ENCODE data around the gene DNAJC3.
"Not testable (repeated sequence)": the region's sequence is repeated elsewhere in the genome, so short reads cannot be mapped to it uniquely, and the experiment has no call there.

The DNAJC3 gene

DNA sequence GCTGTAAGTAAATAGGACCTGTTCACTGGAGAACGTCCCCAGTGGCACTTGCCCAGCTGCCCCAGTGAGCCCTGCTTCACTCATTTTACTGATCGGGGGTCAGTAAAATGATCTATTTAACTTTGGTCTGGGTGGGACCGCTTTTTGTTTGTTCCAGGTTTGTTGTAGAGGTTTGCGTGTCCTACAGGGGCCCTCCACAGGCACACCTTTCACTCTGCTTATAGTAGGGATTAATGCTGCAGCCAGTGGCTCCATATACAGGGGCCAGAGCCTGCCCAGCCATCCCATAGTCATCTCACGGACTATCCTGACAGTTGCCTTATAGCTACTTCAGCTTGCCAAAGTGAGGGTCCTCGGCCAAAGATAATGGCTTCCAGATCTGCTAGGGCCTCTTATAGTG is 104.1 kb downstream of the DNAJC3 start:
- DNase-seq: no peak

DNA sequence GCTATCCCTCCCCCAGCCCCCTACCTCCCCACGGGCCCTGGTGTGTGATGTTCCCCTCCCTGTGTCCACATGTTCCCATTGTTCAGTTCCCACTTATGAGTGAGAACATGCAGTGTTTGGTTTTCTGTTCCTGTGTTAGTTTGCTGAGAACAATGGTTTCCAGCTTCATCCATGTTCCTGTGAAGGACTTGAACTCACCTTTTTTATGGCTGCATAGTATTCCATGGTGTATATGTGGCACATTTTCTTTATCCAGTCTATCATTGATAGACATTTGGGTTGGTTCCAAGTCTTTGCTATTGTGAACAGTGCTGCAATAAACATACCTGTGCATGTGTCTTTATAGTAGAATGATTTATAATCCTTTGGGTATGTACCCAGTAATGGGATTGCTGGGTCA is 105.0 kb downstream of the DNAJC3 start:
- DNase-seq: not testable (repeated sequence)

DNA sequence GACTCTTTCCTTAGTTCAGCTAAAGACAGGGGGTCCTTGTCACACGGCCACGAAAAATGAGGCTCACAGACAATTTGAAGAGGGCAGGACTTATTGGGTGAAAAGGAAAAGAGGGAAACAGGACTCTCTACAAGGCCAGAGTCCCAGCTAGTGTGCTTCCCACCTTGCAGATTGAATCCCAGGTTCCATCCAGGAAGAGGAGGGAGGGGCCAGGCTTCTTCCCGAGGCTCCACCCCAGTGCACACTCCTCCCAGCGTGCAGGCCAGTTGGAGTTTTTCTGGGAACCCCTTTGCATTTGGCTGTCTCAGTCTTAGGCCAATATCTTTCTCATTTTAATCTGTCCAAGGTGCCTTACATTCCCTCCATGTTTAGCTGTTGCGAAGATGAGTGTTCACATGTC is 106.8 kb downstream of the DNAJC3 start:
- no peak for DNase-seq

DNA sequence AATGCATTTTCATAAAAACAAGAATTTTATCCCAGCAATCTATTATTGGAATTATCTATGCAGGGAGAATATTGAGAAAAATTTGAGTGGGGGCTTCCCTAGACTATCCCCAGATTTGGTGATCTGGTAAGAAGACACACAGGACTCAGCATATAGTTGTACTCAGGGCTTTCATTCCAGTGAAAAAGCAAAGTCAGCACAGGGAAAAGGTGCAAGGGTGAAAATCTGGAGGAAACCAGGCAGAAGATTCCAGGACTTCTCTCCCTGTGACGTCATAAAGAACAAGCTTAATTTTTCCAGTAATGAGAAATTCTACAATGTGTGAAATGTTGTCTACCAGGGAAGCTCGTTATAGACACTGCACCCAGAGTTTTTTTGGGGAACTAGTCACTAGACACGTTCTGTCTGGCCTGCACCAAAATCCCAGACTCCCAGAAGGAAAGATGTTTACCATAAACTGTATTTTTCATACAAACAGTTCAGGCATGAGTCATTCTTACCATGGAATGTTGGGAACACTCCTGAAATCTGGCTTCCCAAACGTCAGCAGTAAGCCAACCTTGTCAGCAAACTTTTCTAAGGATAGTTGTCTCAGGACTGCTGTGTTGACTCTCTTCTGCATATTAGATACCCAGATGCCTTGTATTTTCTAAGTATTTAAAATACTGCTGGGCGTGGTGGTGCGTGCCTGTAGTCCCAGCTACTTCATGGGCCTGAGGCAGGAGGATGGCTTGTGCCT is 107.4 kb downstream of the DNAJC3 start:
- no peak for DNase-seq

DNA sequence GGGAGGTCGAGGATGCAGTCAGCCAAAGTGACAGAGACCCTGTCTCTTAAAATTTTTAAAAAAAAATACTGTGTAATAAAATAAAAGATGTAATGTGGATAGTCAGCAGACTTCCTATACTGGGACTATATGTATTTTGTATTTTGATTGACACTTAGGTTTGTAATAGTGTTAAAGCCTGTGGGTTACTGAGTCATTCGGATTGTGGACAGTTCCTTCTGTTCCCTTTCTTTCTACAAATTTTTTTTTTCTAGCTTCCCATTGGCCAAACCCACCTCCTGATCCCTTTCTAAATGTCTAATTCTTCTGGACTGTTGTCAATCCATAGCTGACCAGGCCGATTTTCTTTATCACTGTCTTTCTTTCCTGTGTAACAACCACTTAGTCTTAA is 108.0 kb downstream of the DNAJC3 start:
- no peak for DNase-seq

DNA sequence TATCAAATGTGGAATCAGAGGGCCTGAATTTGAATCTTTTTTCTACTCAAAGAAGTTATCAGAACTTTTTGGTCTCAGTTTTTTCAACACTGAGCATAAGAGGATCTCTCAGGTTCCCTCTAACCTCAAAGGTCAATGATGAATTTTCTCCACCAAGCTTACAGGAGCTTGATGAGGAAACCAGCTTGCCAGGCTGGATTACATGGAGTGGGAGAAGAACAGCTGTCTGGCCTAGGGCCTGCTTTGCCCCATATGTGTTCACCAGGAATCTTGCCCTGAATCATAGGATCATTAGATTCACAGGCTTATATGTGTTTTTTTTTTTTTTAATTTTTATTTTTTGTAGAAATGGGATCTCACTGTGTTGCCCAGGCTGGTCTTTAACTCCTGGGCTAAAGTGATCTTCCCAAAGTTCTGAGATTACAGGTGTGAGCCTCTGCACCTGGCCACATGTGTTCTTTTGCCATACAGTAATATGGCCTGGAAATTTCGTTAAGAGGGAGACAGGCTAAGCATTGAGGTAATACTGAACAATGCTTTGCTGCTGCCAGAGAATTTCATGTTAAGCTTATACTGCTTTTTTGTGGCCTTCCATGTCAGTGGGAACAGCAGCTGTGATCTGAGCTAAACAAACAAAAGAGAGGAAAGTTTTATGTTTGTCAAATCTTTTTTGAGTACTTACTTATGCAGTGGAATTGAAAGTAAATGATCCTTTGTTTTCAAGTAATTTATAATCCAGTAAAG is 110.6 kb downstream of the DNAJC3 start:
- no peak for DNase-seq

DNA sequence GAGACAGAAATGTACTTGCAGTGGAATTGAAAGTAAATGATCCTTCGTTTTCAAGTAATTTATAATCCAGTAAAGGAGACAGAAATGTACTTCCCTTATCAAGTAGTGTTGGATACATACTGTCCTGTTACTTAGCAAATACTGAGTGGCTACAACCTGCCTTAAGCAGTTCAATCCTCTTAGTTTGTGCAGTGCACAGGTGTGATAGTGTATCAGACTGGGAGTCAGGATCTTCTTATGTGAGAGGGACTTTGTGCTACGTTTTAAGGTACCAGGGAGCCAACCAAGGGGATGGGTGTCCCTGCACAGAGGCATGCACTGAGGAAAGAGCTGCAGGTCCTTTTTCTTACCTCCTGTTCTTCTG is 111.1 kb downstream of the DNAJC3 start:
- no peak for DNase-seq

DNA sequence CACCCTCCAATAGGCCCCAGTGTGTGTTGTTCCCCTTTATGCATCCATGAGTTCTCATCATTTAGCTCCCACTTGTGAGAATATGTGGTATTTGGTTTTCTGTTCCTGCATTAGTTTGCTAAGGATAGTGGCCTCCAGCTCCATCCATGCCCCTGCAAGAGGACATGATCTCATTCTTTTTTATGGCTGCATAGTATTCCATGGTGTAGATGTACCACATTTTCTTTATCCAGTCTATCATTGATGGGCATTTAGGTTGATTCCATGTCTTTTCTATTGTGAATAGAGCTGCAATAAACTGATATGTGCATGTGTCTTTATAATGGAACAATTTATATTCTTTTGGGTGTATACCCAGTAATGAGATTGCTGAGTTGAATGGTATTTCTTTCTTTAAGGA is 112.4 kb downstream of the DNAJC3 start:
- DNase-seq: not testable (repeated sequence)

DNA sequence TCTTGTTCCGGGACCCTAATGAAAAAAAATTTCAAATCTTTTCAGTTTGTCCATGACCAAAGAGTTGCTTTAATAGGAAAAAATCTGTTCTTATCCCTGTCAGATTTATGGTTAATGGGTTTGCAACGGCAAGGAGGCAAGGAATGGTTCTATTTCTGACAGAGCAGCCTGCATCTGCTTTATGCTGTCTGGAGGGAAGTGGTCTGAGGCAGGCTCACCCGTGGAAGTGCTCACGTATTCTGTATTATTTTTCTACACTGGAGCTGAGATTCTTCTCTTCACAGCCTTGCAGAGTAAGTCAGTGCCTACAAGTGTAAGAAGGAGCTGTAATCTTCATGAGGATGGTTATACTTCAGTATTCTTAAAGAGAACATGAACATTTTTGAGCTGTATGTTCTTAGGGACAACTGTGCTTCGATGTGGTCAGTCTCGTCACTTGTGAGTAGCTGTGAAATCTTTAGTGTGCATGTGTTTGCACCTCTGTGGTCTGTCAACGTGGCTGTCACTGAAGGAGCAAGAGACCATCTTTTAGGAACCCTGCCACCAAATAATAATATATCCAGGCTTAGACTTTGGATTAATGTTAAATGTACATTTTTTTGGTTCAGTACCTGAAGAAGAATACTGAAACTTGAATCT is 114.3 kb downstream of the DNAJC3 start:
- no peak for DNase-seq

DNA sequence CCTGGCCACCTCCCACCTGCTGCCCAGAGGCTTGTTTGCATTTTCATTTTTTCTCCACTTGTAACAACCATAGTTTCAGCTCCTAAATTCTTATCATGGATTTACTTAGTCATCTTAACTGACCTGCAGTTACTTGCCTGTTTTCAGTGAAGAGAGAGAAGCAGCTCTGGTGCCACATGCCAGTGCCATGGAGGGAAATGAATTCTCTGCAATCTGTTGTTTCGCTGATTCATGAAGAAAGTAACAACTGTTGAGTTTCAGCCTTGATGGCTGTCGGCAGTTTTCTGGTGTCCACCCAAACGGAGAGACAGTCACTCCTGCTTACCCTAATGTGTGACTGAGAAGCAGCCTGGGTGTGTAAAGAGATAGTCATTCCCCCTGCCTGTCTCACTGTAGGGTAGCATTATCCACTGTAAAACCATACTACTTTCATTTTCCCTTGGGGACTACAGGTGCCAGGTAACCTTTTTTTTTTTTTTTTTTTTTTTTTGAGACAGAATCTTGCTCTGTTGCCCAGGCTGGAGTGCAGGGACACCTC is 116.1 kb downstream of the DNAJC3 start:
- DNase-seq: no peak

DNA sequence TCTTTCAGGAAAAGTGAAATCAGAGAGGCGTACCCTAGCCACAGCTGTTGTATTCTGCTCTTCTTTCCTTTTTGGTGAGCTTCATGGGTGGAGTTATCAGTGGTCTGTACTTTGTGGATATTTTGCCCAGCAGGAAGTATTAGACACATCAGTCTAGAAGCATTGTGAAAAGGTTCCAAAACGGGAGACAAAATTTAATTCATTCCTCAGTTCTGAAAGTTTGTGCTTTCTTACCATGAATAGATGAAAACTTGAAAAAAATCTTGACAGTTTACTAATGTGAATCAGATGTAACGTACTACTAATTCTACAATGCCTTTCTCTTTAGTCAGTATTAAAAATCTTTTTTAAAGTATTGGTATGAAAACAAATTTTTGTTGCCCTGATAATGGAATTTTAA is 116.8 kb downstream of the DNAJC3 start:
- DNase-seq: no peak

DNA sequence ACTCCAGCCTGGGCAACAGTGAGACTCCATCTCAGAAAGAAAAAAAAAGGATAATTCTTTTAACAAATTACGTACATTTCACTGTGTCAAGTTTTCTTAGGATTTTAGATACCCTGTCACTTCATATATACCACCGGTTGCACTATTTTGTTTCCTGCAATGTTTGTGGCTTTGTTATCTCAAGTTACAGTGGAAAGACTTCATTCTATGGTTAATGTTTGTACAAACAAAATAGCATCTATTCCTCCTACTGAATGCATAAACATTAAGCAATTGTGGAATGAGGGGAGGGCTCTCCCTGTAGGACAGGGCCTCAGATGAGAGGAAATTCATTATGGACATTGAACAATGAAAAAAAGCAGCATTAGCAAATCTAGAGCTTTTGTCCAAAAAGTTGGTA is 120.1 kb downstream of the DNAJC3 start:
- DNase-seq: no peak

DNA sequence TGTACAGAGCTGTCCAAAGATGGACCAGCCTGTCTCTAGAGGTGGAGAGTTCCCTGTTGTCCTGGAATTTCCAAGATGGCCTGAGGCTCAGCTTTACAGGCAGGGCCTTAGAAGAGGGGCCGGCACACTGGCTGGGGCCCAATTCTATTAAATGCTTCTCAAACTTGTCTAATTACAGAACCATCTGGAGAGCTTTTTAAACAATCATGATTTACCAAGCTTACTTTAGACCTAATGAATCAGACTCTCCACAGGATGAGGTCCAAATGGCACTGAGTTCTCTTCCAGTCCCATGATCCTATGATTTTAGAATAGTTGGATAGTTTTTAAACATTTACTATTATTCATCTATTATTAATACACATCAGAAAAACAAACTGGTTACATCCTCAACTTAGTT is 123.5 kb downstream of the DNAJC3 start:
- DNase-seq: no peak

DNA sequence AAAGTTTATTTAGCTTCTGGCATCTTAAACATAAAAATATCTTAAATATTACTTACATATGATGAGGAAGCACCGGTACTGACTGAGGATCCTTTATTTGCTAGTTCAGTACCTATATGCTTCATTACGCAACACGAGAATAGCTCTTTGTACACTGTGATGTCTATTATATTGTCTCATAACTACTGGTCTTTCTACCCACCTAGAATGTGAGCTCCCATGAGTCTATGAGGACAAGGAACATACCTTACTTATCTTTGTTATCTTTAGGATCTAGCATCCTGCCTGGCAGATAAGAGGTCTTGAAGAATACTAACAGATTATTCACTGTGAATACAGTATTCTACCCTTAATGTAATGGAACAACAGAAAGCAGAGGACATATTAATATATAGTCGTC is 124.9 kb downstream of the DNAJC3 start:
- no peak for DNase-seq

DNA sequence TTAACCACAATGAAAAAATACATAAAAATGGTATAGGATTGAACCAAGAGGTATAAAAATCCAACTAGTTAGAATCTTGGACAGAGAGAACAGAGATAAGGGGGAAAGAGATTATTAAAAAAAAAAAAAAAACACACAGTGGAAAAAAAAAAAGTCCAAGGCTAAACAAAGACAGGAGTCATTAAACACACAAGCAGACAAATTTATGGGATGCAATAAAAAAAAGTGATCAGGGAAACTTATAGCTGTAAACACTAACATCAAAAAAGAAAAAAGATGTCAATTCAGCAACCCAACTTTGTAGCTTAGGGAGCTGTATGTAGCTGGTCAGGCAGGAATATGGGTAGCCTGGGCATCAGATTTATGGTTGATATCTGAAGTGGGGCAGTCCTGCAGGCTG is 129.0 kb downstream of the DNAJC3 start:
- DNase-seq: no peak

DNA sequence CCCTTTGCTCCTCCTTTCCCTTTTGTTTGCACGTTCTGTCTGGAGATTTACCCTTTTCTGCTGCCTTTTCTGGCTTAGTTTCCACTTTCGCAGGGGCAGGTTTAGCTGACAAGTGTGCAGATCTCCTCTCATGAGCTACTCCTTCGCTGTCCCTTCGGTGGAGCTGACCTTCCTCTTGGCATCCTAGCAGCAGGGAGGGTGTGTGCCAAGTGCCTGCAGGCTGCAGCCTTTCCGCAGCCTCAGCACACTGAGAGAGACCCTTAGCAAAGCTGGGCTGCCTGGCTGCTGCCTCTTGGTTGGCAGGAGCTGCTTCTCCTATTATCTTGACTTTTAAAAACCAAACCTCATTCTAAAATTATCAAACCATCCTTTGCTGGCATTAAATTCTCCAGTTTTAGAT is 132.5 kb downstream of the DNAJC3 start:
- no peak for DNase-seq

DNA sequence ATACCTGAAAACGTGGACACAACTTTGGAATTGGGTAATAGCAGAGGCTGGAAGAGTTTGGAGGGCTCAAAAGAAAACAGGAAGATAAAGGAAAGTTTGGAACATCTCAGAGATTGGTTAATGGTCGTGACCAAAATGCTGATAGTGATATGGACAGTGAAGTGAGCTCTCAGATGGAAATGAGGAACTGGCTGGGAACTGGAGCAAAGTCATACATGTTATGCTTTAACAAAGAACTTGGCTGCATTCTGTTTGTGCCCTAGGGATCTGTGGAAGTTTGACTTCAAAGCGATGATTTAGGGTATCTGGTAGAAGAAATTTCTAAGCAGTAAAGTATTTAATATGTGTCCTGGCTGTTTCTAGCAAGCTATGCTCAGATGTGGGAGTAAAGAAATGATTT is 136.2 kb downstream of the DNAJC3 start:
- DNase-seq: no peak

DNA sequence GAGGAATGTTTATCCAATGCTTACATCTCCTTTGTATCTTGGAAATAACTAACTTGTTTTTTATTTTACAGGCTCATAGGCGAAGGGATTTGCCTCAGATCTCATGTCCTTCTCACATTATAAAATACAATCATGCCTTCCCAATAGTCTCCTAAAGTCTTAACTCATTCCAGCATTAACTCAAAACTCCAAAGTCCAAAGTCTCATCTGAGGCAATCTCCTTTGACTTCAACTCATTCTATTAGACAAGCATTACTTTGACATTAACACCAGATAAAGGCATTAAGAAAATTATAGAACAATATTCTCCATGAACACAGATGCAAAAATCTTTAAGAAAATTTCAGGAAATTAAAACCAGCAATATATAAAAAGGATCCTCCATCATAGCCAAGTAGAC is 137.6 kb downstream of the DNAJC3 start:
- no peak for DNase-seq

DNA sequence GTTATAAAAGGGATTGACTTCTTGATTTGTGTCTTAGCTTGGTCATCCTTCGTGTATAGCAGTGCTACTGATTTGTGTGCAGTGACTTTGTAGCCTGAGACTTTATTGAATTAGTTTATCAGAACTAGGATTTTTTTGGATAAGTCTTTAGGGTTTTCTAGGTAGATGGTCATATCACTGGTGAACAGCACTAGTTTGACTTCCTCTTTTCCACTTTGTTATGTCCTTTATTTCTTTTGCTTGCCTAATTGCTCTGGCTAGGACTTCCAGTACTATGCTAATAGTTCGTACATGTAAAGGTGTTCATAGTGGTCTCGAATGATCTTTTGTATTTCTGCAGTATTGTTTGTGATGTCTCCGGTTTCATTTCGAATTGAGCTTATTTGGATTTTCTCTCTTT is 145.4 kb downstream of the DNAJC3 start:
- DNase-seq: no peak

DNA sequence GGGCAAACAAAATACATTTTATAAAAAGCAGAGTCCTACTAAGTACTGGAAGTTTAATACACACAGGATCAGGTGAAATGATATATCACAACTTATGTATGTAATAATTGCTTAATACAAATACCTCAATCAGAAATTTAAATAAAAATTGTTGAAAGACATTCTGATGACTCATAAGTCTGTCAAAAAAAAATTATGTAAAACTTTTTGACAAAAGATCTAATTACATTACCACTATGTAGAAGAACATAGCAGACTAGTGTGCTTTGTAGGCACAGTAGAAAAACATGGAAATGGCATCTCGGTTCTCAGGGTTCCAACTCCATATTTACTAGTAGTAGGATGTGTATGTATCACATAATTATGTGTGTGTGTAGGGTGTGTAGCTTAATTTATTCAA is 156.2 kb downstream of the DNAJC3 start:
- no peak for DNase-seq

DNA sequence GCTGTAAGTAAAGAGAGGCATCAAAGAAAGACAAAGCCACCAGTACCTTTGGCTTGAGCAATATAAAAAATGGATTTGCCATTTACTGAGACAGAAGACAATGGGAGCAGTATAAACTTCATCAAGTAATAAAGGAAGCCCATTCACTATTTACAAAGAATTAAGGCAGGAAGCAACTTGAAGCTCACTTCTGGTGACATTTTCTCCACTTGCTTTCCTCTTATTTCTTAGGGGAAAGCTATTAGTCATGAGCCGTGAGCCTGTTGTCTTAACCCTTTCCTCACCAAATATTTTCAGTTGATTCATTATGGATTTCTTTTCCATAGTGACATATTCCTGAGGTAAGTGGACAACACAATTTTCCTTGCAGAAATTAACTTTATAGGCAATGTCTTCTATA is 156.8 kb downstream of the DNAJC3 start:
- DNase-seq: no peak

DNA sequence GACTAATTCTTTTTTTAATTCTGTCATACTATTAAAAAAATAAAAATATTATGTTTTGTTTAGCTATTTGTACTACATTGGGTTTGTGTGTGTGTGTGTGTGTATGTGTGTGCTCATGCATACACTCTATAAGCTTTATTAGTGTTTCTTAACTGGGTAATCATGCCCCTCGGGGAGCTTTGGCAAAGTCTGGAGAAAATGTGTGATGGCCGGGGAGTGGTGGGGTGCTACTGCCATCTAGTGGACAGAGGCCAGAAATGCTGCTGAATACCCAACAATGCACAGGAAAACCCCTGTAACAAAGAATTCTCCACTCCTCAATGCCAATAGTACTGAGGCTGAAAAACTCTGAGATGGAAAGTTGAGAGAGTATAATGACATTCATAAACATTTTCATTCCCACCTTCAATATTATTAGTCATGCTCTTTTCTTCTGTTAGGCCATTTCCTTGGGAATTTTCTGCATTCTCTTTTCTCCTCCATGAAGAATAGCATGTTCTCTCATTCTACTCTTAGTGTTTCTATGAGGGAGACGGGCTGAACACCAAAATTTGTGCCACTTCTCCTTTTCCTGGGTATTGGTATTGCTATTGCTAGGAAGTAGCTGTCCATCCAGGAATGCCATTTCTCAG is 157.3 kb downstream of the DNAJC3 start:
- DNase-seq: peak in 46 of 51 donors; percentile 1 to 76 (median 30)

All from hypothalamus (tissue), 51 donors.